HG03571 (cell line): ENCODE results near the gene ERVFRD-1.
A peak's percentile ranks its signal among the peaks of the same experiment; 100 is the strongest.
"Not testable (repeated sequence)": the region's sequence is repeated elsewhere in the genome, so short reads cannot be mapped to it uniquely, and the experiment has no call there.

Source experiments
- ATAC-seq: cut with Tn5 transposase; IDR thresholded peaks from one replicate; pipeline ENCODE4 v1.9.1; 2021; ENCODE audit not compliant: unreplicated experiment

The ERVFRD-1 gene

GRCh38 chr6:11092668-11093375 is 18.7 kb downstream of the ERVFRD-1 start:
- ATAC-seq, result peak; percentile 31

- ATAC-seq, result not testable (repeated sequence)
These were observed 20.4 kb downstream of the ERVFRD-1 start for GRCh38 chr6:11091141-11091540.

- ATAC-seq, result no peak
These were observed 21.8 kb downstream of the ERVFRD-1 start for GRCh38 chr6:11089695-11090094.

GRCh38 chr6:11087141-11087812 is 24.2 kb downstream of the ERVFRD-1 start:
- not testable (repeated sequence) for ATAC-seq

GRCh38 chr6:11085758-11086435 is 25.6 kb downstream of the ERVFRD-1 start:
- ATAC-seq, result no peak

GRCh38 chr6:11083956-11084355 is 27.6 kb downstream of the ERVFRD-1 start:
- ATAC-seq, result no peak

GRCh38 chr6:11083491-11083890 is 28.0 kb downstream of the ERVFRD-1 start:
- ATAC-seq, result no peak

GRCh38 chr6:11080296-11080695 is 31.2 kb downstream of the ERVFRD-1 start:
- ATAC-seq, result no peak

- no peak for ATAC-seq
These were observed 33.3 kb downstream of the ERVFRD-1 start for GRCh38 chr6:11078266-11078665.

- ATAC-seq, result no peak
These were observed 35.0 kb downstream of the ERVFRD-1 start for GRCh38 chr6:11076540-11076939.

GRCh38 chr6:11072101-11072500 is 39.4 kb downstream of the ERVFRD-1 start:
- ATAC-seq, result no peak

- no peak for ATAC-seq
These were observed 41.8 kb downstream of the ERVFRD-1 start for GRCh38 chr6:11069760-11070159.

- ATAC-seq, result no peak
These were observed 44.2 kb downstream of the ERVFRD-1 start for GRCh38 chr6:11067348-11067747.

GRCh38 chr6:11066505-11067347 is 44.8 kb downstream of the ERVFRD-1 start:
- ATAC-seq, result no peak

- ATAC-seq, result no peak
These were observed 45.9 kb downstream of the ERVFRD-1 start for GRCh38 chr6:11065436-11066202.

- no peak for ATAC-seq
These were observed 46.7 kb downstream of the ERVFRD-1 start for GRCh38 chr6:11064836-11065235.

- no peak for ATAC-seq
These were observed 48.8 kb downstream of the ERVFRD-1 start for GRCh38 chr6:11062715-11063114.

GRCh38 chr6:11062083-11062482 is 49.4 kb downstream of the ERVFRD-1 start:
- ATAC-seq, result no peak

GRCh38 chr6:11058406-11058805 is 53.1 kb downstream of the ERVFRD-1 start:
- ATAC-seq, result no peak

GRCh38 chr6:11056871-11057270 is 54.7 kb downstream of the ERVFRD-1 start:
- no peak for ATAC-seq
